Small intestine (tissue), 7 donors: ENCODE measurements around the gene SLC4A1AP. TPM values are rescaled to one million over a fixed set of nuclear protein-coding genes. Genes with fewer than 3 reads are reported as not detected.

Source experiments
- DNase-seq, 2 donors: peaks; one replicate each; pipeline versions ENCODE4 v3.0.0 to v3.0.0-alpha.2; 2013
- FAIRE-seq: peaks from 2 replicates; lab custom pipeline; 2012; peaks lifted over from hg19 to GRCh38; lab: Jason Lieb, UNC
- H3K27ac ChIP-seq, 3 donors: one replicate each; pipeline ENCODE4 v1.5.1; 2013; ENCODE audit warnings: low read length in 2 of 3, mild to moderate bottlenecking in 2 of 3, control low read depth in 1 of 3, inconsistent platforms in 1 of 3, low read depth in 1 of 3, moderate library complexity in 1 of 3
- H3K27me3 ChIP-seq, 3 donors: one replicate each; pipeline ENCODE4 v1.6.1; 2013; ENCODE audit warnings: low read length in 3 of 3, inconsistent platforms in 1 of 3; ENCODE audit not compliant: control insufficient read depth in 3 of 3, insufficient read depth in 3 of 3
- H3K36me3 ChIP-seq, 3 donors: one replicate each; pipeline ENCODE4 v1.6.1; 2013; ENCODE audit warnings: low read length in 3 of 3, inconsistent platforms in 1 of 3, low read depth in 1 of 3, mild to moderate bottlenecking in 1 of 3, moderate library complexity in 1 of 3; ENCODE audit not compliant: control insufficient read depth in 3 of 3, insufficient read depth in 2 of 3
- H3K4me1 ChIP-seq, 3 donors: one replicate each; pipeline ENCODE4 v1.6.1; 2013; ENCODE audit warnings: low read length in 2 of 3, inconsistent platforms in 1 of 3, low read depth in 1 of 3, mild to moderate bottlenecking in 1 of 3, moderate library complexity in 1 of 3; ENCODE audit not compliant: control insufficient read depth in 3 of 3, insufficient read depth in 2 of 3
- H3K4me3 ChIP-seq, 3 donors: one replicate each; pipeline ENCODE4 v1.5.1; 2013; ENCODE audit warnings: low read length in 3 of 3, control low read depth in 1 of 3, inconsistent platforms in 1 of 3, low read depth in 1 of 3, mild to moderate bottlenecking in 1 of 3, moderate library complexity in 1 of 3
- H3K9me3 ChIP-seq, 2 donors: one replicate each; pipeline ENCODE4 v1.6.1; 2013; ENCODE audit warnings: low read depth in 1 of 2, low read length in 1 of 2; ENCODE audit not compliant: control insufficient read depth in 2 of 2, insufficient read depth in 1 of 2
- WGBS, 3 donors: extraction: QIAGEN DNeasy Blood & Tissue Kit; methylation state at CpG; one replicate each; pipeline ENCODE4 v1.1.7; 2013; 5-methylcytosine and 5-hydroxymethylcytosine counted together
- polyA plus RNA-seq, 4 donors: library from polyadenylated mRNA; stranded (reverse) in 3 of 4; unstranded in 1 of 4; fragments of 200-250 nt in 3 of 4; fragments of 120-200 nt in 1 of 4; gene quantifications; one replicate each; pipeline versions ENCODE4 v1.2.1 to v1.2.3, GENCODE V29; 2013
- donor health status: healthy with polysubstance abuse.
- donor health status: control.
- donor health status: control.
- donor health status: Bipolar disorder and iron deficiency.
- donor health status: healthy.

Gene SLC4A1AP
- polyA plus RNA-seq, 4 donors, result 11.6 to 23.4 (median 13.7) TPM

DNA sequence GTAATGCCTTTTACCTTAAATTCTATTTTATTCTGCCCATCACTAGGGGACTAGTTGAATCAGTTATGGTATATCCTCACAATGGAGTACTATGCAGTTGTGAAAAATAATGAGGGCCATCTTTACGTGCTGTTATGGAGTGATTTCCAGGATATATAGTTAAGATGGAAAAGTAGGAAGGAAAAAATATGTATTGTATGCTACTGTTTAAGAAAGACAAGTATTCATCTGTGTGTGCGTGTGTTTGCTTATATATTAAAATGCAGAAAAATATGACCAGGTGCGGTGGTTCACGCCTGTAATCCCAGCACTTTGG is 75.3 kb downstream of the SLC4A1AP start:
- WGBS, 3 donors, result 96 to 99% (median 98%) methylated on average over 4 of the region's 4 CpGs
- DNase-seq, result no peak
- H3K27ac ChIP-seq, result peak overlapping the region in 1 of 3 donors; percentile 81
- H3K9me3 ChIP-seq, result peaks cover 0 to 3% of the 10 kb centered on the region in 2 donors
- no peak for FAIRE-seq
- peaks cover 6 to 38% (median 15%) of the 10 kb centered on the region in 3 donors for H3K4me1 ChIP-seq
- no peaks in the 10 kb centered on the region for H3K27me3 ChIP-seq
- H3K36me3 ChIP-seq, result no peaks in the 10 kb centered on the region
- no peak overlapping the region for H3K4me3 ChIP-seq

GRCh38 chr2:27741673-27742072 is 78.0 kb downstream of the SLC4A1AP start:
- no peak overlapping the region for H3K4me3 ChIP-seq
- H3K4me1 ChIP-seq, result peaks cover 5 to 28% (median 6%) of the 10 kb centered on the region in 3 donors
- no peak for FAIRE-seq
- DNase-seq, result no peak
- 62 to 79% (median 73%) methylated on average over 3 of the region's 3 CpGs for WGBS, 3 donors
- H3K36me3 ChIP-seq, result no peaks in the 10 kb centered on the region
- H3K27ac ChIP-seq, result no peak overlapping the region
- peaks cover 0 to 3% of the 10 kb centered on the region in 2 donors for H3K9me3 ChIP-seq
- H3K27me3 ChIP-seq, result no peaks in the 10 kb centered on the region

- no peak for DNase-seq
- no peak for FAIRE-seq
- peaks cover 0 to 3% of the 10 kb centered on the region in 2 donors for H3K9me3 ChIP-seq
- no peaks in the 10 kb centered on the region for H3K27me3 ChIP-seq
- H3K36me3 ChIP-seq, result no peaks in the 10 kb centered on the region
- peaks cover 0 to 22% (median 3%) of the 10 kb centered on the region in 3 donors for H3K4me1 ChIP-seq
- WGBS, 3 donors, result 96 to 99% (median 96%) methylated on average over 9 of the region's 9 CpGs
- no peak overlapping the region for H3K4me3 ChIP-seq
- H3K27ac ChIP-seq, result no peak overlapping the region
Measured at GRCh38 chr2:27742571-27742970, 78.9 kb downstream of the SLC4A1AP start.

Other genes with a start within 250 kb of the SLC4A1AP start
- gene NRBP1, start 235.3 kb upstream of the SLC4A1AP start, polyA plus RNA-seq, result 10 to 100 TPM; 51.4 to 84.8 (median 81.9) TPM
- 100 to 1,000 TPM in 1 of 4 donors, 10 to 100 TPM in 3; 57.0 to 127 (median 60.5) TPM for gene KRTCAP3, start 221.5 kb upstream of the SLC4A1AP start, polyA plus RNA-seq
- gene IFT172, start 174.1 kb upstream of the SLC4A1AP start, polyA plus RNA-seq, result 100 to 1,000 TPM in 1 of 4 donors, 10 to 100 TPM in 3; 35.9 to 142 (median 89.3) TPM
- 1 to 10 TPM in 2 of 4 donors, under 1 TPM in 1, not detected in 1; 0.81 to 5.8 (median 2.0) TPM for gene FNDC4, start 168.7 kb upstream of the SLC4A1AP start, polyA plus RNA-seq
- gene GCKR, start 167.1 kb upstream of the SLC4A1AP start, polyA plus RNA-seq, result 1 to 10 TPM; 2.1 to 3.8 (median 2.5) TPM
- gene ZNF512, start 80.8 kb upstream of the SLC4A1AP start, polyA plus RNA-seq, result 10 to 100 TPM in 2 of 4 donors, 1 to 10 TPM in 2; 3.4 to 34.3 (median 7.2) TPM
- gene CCDC121, start 34.9 kb upstream of the SLC4A1AP start, polyA plus RNA-seq, result 1 to 10 TPM in 3 of 4 donors, under 1 TPM in 1; 0.54 to 4.8 (median 1.6) TPM
- 10 to 100 TPM; 21.9 to 41.4 (median 33.5) TPM for gene GPN1, start 34.8 kb upstream of the SLC4A1AP start, polyA plus RNA-seq
- gene SUPT7L, start 275 bp upstream of the SLC4A1AP start, polyA plus RNA-seq, result 10 to 100 TPM; 16.8 to 43.7 (median 23.1) TPM
- 100 to 1,000 TPM; 111 to 156 (median 127) TPM for gene MRPL33, start 107.8 kb downstream of the SLC4A1AP start, polyA plus RNA-seq
- 10 to 100 TPM; 19.8 to 72.0 (median 33.2) TPM for gene RBKS, start 226.5 kb downstream of the SLC4A1AP start, polyA plus RNA-seq
- 10 to 100 TPM; 19.5 to 38.6 (median 21.5) TPM for gene BABAM2, start 226.8 kb downstream of the SLC4A1AP start, polyA plus RNA-seq